Mesendoderm (in vitro differentiated cells): ENCODE data around the gene MAGIX.

Experiments
- DNase-seq: peaks from one replicate; pipeline ENCODE4 v3.0.0; 2013
- H2AK5ac ChIP-seq: 2 replicates; pipeline ENCODE4 v1.6.1; 2013; ENCODE audit warnings: low read length, inconsistent platforms
- H2BK120ac ChIP-seq: 2 replicates; pipeline ENCODE4 v1.6.1; 2013; ENCODE audit warnings: low read depth, mild to moderate bottlenecking, low read length, moderate library complexity, mixed read lengths
- H2BK15ac ChIP-seq: replicated peaks from 2 replicates; pipeline ENCODE4 v1.6.1; 2013; ENCODE audit warnings: low read depth, mild to moderate bottlenecking, moderate library complexity
- H2BK5ac ChIP-seq: 2 replicates; pipeline ENCODE4 v1.6.1; 2013; ENCODE audit warnings: low read length, inconsistent platforms
- H3K18ac ChIP-seq: 2 replicates; pipeline ENCODE4 v1.6.1; 2013; ENCODE audit warnings: mild to moderate bottlenecking, low read length, mixed read lengths
- H3K23ac ChIP-seq: one replicate; pipeline ENCODE4 v1.6.1; 2013; ENCODE audit warnings: low read length
- H3K27ac ChIP-seq: 2 replicates; pipeline ENCODE4 v1.5.1; 2013; ENCODE audit warnings: low read depth, mild to moderate bottlenecking, inconsistent platforms, low read length, moderate library complexity
- H3K27me3 ChIP-seq: 2 replicates; pipeline ENCODE4 v1.6.1; 2013; ENCODE audit warnings: low read length, control low read depth, mild to moderate bottlenecking, inconsistent platforms; ENCODE audit not compliant: insufficient read depth, poor library complexity
- H3K36me3 ChIP-seq: 2 replicates; pipeline ENCODE4 v1.6.1; 2013; ENCODE audit warnings: low read length, inconsistent platforms; ENCODE audit not compliant: control insufficient read depth, insufficient read depth
- H3K4ac ChIP-seq: one replicate; pipeline ENCODE4 v1.6.1; 2013; ENCODE audit warnings: low read depth, mild to moderate bottlenecking, low read length, moderate library complexity
- H3K4me1 ChIP-seq: 2 replicates; pipeline ENCODE4 v1.6.1; 2013; ENCODE audit warnings: low read depth, low read length, inconsistent platforms; ENCODE audit not compliant: control insufficient read depth
- H3K4me2 ChIP-seq: 2 replicates; pipeline ENCODE4 v1.6.1; 2013; ENCODE audit warnings: low read length
- H3K4me3 ChIP-seq: 2 replicates; pipeline ENCODE4 v1.5.1; 2013; ENCODE audit warnings: mild to moderate bottlenecking, low read length
- H3K56ac ChIP-seq: one replicate; pipeline ENCODE4 v1.6.1; 2013; ENCODE audit warnings: low read length
- H3K79me1 ChIP-seq: 2 replicates; pipeline ENCODE4 v1.6.1; 2013; ENCODE audit warnings: low read length, inconsistent platforms
- H3K79me2 ChIP-seq: 2 replicates; pipeline ENCODE4 v1.6.1; 2013; ENCODE audit warnings: mild to moderate bottlenecking, low read length; ENCODE audit not compliant: control insufficient read depth, insufficient read depth
- H3K9ac ChIP-seq: 2 replicates; pipeline ENCODE4 v1.6.1; 2013; ENCODE audit warnings: low read length, inconsistent platforms
- H4K5ac ChIP-seq: one replicate; pipeline ENCODE4 v1.6.1; 2013; ENCODE audit warnings: low read length
- H4K8ac ChIP-seq: one replicate; pipeline ENCODE4 v1.6.1; 2013; ENCODE audit warnings: low read depth, mild to moderate bottlenecking, control low read depth, low read length, moderate library complexity
- WGBS: extraction: QIAGEN DNeasy Blood & Tissue Kit; methylation state at CpG from one replicate; pipeline ENCODE4 v1.1.7; 2013; ENCODE audit warnings: low lambda C conversion rate, missing lambda C conversion rate; ENCODE audit not compliant: insufficient coverage; ENCODE audit errors: extremely low coverage; 5-methylcytosine and 5-hydroxymethylcytosine counted together

The MAGIX gene

GRCh38 chrX:49206543-49206942 is 44.0 kb downstream of the MAGIX start:
- Histone ChIP-seq H3K79me2 (no peaks in the 10 kb centered on the region), H3K27ac (no peak overlapping the region), H3K4ac (no peak overlapping the region), H3K27me3 (no peaks in the 10 kb centered on the region), H2BK5ac (no peak overlapping the region), H3K36me3 (no peaks in the 10 kb centered on the region), H2BK120ac (no peak overlapping the region), H3K23ac (no peak overlapping the region), H3K79me1 (no peaks in the 10 kb centered on the region), H3K4me1 (no peaks in the 10 kb centered on the region), H2BK15ac (no peak overlapping the region), H3K18ac (no peak overlapping the region), H3K4me2 (no peak overlapping the region), H2AK5ac (no peak overlapping the region), H4K5ac (no peak overlapping the region), H3K4me3 (no peak overlapping the region), H3K56ac (no peak overlapping the region), H3K9ac (no peak overlapping the region), H4K8ac (no peak overlapping the region)
- WGBS, result no CpG with 5 or more reads among the region's 8 CpGs
- no peak for DNase-seq

DNA sequence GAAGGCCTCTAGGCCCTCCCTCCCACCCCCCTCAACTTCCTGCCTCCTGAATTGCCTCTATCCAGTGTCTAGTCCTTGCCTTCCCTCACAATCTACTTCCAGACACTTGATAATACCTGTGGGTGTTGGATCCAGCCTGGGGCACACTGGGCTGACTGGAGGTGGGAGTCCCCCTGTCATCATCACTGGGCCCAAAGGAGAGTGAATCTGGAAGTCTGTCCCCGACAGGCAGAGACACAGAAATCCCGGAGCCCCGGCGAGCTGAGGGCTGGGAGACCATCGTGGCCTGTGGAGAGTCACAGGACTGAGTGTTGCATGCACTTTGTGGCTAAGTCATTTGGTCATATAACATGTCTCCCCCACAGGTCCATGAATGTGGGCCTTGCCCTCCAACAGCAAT is 45.8 kb downstream of the MAGIX start:
- no CpG with 5 or more reads among the region's 5 CpGs for WGBS
- Histone ChIP-seq H2BK15ac (no peak overlapping the region), H3K79me1 (no peaks in the 10 kb centered on the region), H2AK5ac (no peak overlapping the region), H2BK120ac (no peak overlapping the region), H3K9ac (no peak overlapping the region), H3K79me2 (no peaks in the 10 kb centered on the region), H3K27me3 (no peaks in the 10 kb centered on the region), H3K4me3 (no peak overlapping the region), H3K4ac (no peak overlapping the region), H4K8ac (no peak overlapping the region), H4K5ac (no peak overlapping the region), H3K18ac (no peak overlapping the region), H3K4me2 (no peak overlapping the region), H3K4me1 (no peaks in the 10 kb centered on the region), H3K23ac (no peak overlapping the region), H3K36me3 (no peaks in the 10 kb centered on the region), H3K56ac (no peak overlapping the region), H2BK5ac (no peak overlapping the region), H3K27ac (no peak overlapping the region)
- DNase-seq, result no peak

- Histone ChIP-seq H2BK5ac (no peak overlapping the region), H3K18ac (no peak overlapping the region), H4K5ac (no peak overlapping the region), H3K36me3 (no peaks in the 10 kb centered on the region), H3K23ac (no peak overlapping the region), H3K27me3 (no peaks in the 10 kb centered on the region), H3K4ac (no peak overlapping the region), H3K4me1 (no peaks in the 10 kb centered on the region), H3K4me3 (no peak overlapping the region), H2AK5ac (no peak overlapping the region), H3K9ac (peak overlapping the region; percentile 32), H3K56ac (peak overlapping the region; percentile 60), H2BK15ac (no peak overlapping the region), H3K4me2 (no peak overlapping the region), H3K79me2 (no peaks in the 10 kb centered on the region), H3K27ac (no peak overlapping the region), H2BK120ac (no peak overlapping the region), H4K8ac (no peak overlapping the region), H3K79me1 (no peaks in the 10 kb centered on the region)
- DNase-seq, result peak; percentile 83
- no CpG with 5 or more reads among the region's 28 CpGs for WGBS
These were observed 47.1 kb downstream of the MAGIX start for GRCh38 chrX:49209434-49210251.

DNA sequence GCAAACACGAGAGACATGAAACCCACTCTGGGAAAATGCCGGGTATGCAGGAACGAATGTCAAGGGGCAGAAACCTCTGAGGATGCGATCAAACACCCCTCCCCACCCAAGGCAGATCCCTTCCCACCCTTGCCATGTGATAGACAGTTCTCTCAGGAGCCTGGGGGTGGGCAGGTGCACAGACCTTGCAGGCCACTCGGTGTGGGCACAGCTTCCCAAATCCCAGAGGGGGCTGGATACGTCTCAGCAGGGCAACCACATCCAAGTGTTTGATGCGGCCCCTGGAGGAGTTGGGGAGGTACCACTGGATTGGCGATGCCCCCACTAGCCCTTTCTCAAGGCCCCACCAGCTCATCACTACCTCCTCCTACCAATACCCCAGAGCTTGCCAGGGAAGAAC is 47.8 kb downstream of the MAGIX start:
- Histone ChIP-seq H2BK120ac (no peak overlapping the region), H3K4me3 (no peak overlapping the region), H3K79me2 (no peaks in the 10 kb centered on the region), H3K18ac (no peak overlapping the region), H3K4ac (no peak overlapping the region), H3K9ac (no peak overlapping the region), H3K4me1 (no peaks in the 10 kb centered on the region), H2AK5ac (no peak overlapping the region), H2BK5ac (no peak overlapping the region), H3K27ac (no peak overlapping the region), H3K36me3 (no peaks in the 10 kb centered on the region), H4K5ac (no peak overlapping the region), H4K8ac (no peak overlapping the region), H3K56ac (no peak overlapping the region), H3K23ac (no peak overlapping the region), H2BK15ac (no peak overlapping the region), H3K27me3 (no peaks in the 10 kb centered on the region), H3K79me1 (no peaks in the 10 kb centered on the region), H3K4me2 (no peak overlapping the region)
- WGBS, result no CpG with 5 or more reads among the region's 8 CpGs
- no peak for DNase-seq

- H3K27me3 ChIP-seq, result no peaks in the 10 kb centered on the region
- no peak overlapping the region for H3K4me3 ChIP-seq
- no peak overlapping the region for H3K4ac ChIP-seq
- no peaks in the 10 kb centered on the region for H3K79me1 ChIP-seq
- no peak overlapping the region for H3K56ac ChIP-seq
- no peak overlapping the region for H2BK15ac ChIP-seq
- H3K4me1 ChIP-seq, result no peaks in the 10 kb centered on the region
- no peak overlapping the region for H2AK5ac ChIP-seq
- H2BK5ac ChIP-seq, result no peak overlapping the region
- no peaks in the 10 kb centered on the region for H3K79me2 ChIP-seq
- H3K4me2 ChIP-seq, result no peak overlapping the region
- H4K8ac ChIP-seq, result no peak overlapping the region
- H3K9ac ChIP-seq, result no peak overlapping the region
- no peak overlapping the region for H3K23ac ChIP-seq
- no peak overlapping the region for H4K5ac ChIP-seq
- H3K27ac ChIP-seq, result no peak overlapping the region
- no peak overlapping the region for H2BK120ac ChIP-seq
- H3K36me3 ChIP-seq, result no peaks in the 10 kb centered on the region
- no peak overlapping the region for H3K18ac ChIP-seq
- DNase-seq, result no peak
- WGBS, result no CpG with 5 or more reads among the region's 9 CpGs
These were observed 48.5 kb downstream of the MAGIX start for GRCh38 chrX:49211074-49211473.

DNA sequence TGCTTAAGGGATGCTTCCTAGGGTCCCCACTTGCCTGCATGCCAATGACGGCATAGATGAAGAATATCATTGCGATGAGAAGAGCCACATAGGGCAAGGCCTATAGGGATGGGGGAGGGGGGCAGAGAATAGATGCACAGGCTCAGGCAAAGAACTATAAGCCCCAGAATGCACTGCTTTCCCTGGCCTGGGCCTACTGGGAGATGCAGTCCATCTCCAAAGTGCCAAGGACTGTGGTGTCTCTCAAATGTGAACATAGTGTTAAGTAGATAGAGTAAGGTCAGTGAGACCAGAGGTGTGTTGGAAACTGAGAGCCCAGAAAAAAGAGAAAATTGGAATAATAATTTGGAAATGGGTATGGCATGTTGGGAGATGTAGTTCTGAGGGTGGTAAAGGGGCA is 49.7 kb downstream of the MAGIX start:
- Histone ChIP-seq H3K4me2 (no peak overlapping the region), H3K79me2 (no peaks in the 10 kb centered on the region), H3K9ac (no peak overlapping the region), H3K79me1 (no peaks in the 10 kb centered on the region), H3K4me3 (no peak overlapping the region), H2BK15ac (no peak overlapping the region), H3K18ac (no peak overlapping the region), H3K27me3 (no peaks in the 10 kb centered on the region), H3K36me3 (no peaks in the 10 kb centered on the region), H3K56ac (no peak overlapping the region), H2AK5ac (no peak overlapping the region), H3K4ac (no peak overlapping the region), H2BK120ac (no peak overlapping the region), H3K27ac (no peak overlapping the region), H4K5ac (no peak overlapping the region), H2BK5ac (no peak overlapping the region), H4K8ac (no peak overlapping the region), H3K4me1 (no peaks in the 10 kb centered on the region), H3K23ac (no peak overlapping the region)
- WGBS, result no CpG with 5 or more reads among the region's 2 CpGs
- no peak for DNase-seq
